Gastrocnemius medialis (tissue), 4 donors: Measurements from ENCODE around the gene ABHD15. TPM values are rescaled to one million over a fixed set of nuclear protein-coding genes. Genes with fewer than 3 reads are reported as not detected.
A peak's percentile ranks its signal among the peaks of the same experiment; 100 is the strongest.

Experiments used
- ATAC-seq, 2 donors: fragments of 150-250 bp; one replicate each; pipeline ENCODE4 v1.9.1; 2016
- DNase-seq, 2 donors: peaks; one replicate each; pipeline ENCODE4 v3.0.0-alpha.2; 2019
- H3K27ac ChIP-seq, 4 donors: fragments of 200-600 bp; sonication (generic); 1 replicate in 1 of 4; 2 replicates in 3 of 4; pipeline ENCODE4 v1.5.1; 2016 to 2018; ENCODE audit warnings: mild to moderate bottlenecking in 2 of 4, moderate library complexity in 1 of 4
- H3K27me3 ChIP-seq, 3 donors: fragments of 200-600 bp; sonication (generic) in 2 of 3; 1 replicate in 1 of 3; 2 replicates in 2 of 3; pipeline versions ENCODE4 v1.5.1 to v1.6.0; 2016 to 2019; ENCODE audit warnings: mild to moderate bottlenecking in 1 of 3, moderate library complexity in 1 of 3
- H3K36me3 ChIP-seq, 2 donors: fragments of 200-600 bp; sonication (generic) in 1 of 2; one replicate each; pipeline ENCODE4 v1.5.1; 2017 to 2018
- H3K4me1 ChIP-seq, 2 donors: fragments of 200-600 bp; sonication (generic) in 1 of 2; one replicate each; pipeline ENCODE4 v1.5.1; 2016 to 2017; ENCODE audit warnings: mild to moderate bottlenecking in 2 of 2
- H3K4me3 ChIP-seq, 4 donors: fragments of 200-600 bp; sonication (generic) in 3 of 4; 1 replicate in 1 of 4; 2 replicates in 3 of 4; pipeline ENCODE4 v1.5.1; 2016 to 2019; ENCODE audit warnings: mild to moderate bottlenecking in 2 of 4
- H3K9me3 ChIP-seq, 3 donors: fragments of 200-600 bp; sonication (generic) in 2 of 3; 1 replicate in 1 of 3; 2 replicates in 2 of 3; pipeline ENCODE4 v1.5.1; 2016 to 2019
- CTCF ChIP-seq, 5 experiments: fragments of 450-650 bp in 3 of 5; fragments of 200-600 bp in 2 of 5; sonication (generic) in 2 of 5; IDR thresholded peaks in 4 of 5; conservative IDR thresholded peaks in 1 of 5; 1 replicate in 4 of 5; 2 replicates in 1 of 5; pipeline ENCODE4 v1.5.1; 2016 to 2019; ENCODE audit warnings: antibody characterized with exemption in 5 of 5, mild to moderate bottlenecking in 3 of 5, moderate library complexity in 3 of 5
- POLR2A ChIP-seq, 2 donors: fragments of 450-650 bp; IDR thresholded peaks; one replicate each; pipeline ENCODE4 v1.6.1; 2017; ENCODE audit warnings: antibody characterized with exemption in 2 of 2, mild to moderate bottlenecking in 2 of 2, moderate library complexity in 2 of 2
- in situ Hi-C, 4 donors: fragments of 200-750 bp; cut with MboI; loops; one replicate each; pipeline versions ENCODE4 v1.15.0 to v1.8.0; 2017; ENCODE audit warnings: low sequenced_read_pairs in 4 of 4
- intact Hi-C: fragments of 100-400 bp; cut with DNase I; formaldehyde crosslinking; loops from one replicate; pipeline ENCODE4 v1.15.1; 2023; ENCODE audit warnings: low total_unique reads
- total RNA-seq, 4 donors: library from RNA; depleted of rRNA; stranded (reverse); fragments of >200 nt; gene quantifications; one replicate each; pipeline versions ENCODE4 v1.1.0 to v1.2.3, GENCODE V29; 2016

ABHD15 gene
- total RNA-seq, 4 donors from 2014 or later, result 2.6 to 5.7 (median 5.0) TPM

- TF ChIP-seq CTCF (IDR thresholded peaks at IDR 0.05 in 4 of 5, conservative IDR thresholded peaks at IDR 0.05 in 1 of 5) (no peak), POLR2A (IDR thresholded peaks at IDR 0.05) (no peak)
- in situ Hi-C loops (loop anchor here in 1 of 4 donors (25.0 kb wide), 1 partner anchor 350 kb away; the partner anchor contains the start of genes EFCAB5 and SSH2), intact Hi-C loops (loop anchor here (10.0 kb wide), 1 partner anchor 438 kb away; no protein-coding TSS in a partner anchor)
- Histone ChIP-seq H3K9me3 (no peaks in the 10 kb centered on the region), H3K27me3 (no peaks in the 10 kb centered on the region), H3K4me3 (peak overlapping the region in 3 of 4 donors; percentile 4 to 82 (median 5)), H3K36me3 (peaks cover 0 to 11% of the 10 kb centered on the region in 2 donors), H3K4me1 (peaks cover 73 to 78% of the 10 kb centered on the region in 2 donors), H3K27ac (peak overlapping the region; percentile 72 to 90 (median 86))
- DNase-seq (no peak), ATAC-seq (no peak)
Measured at GRCh38 chr17:29586676-29587469, 20.0 kb upstream of the ABHD15 start.

- H3K27me3 ChIP-seq, result no peaks in the 10 kb centered on the region
- H3K9me3 ChIP-seq, result no peaks in the 10 kb centered on the region
- no peak for ATAC-seq
- DNase-seq, result no peak
- peak overlapping the region; percentile 72 to 90 (median 86) for H3K27ac ChIP-seq
- H3K4me1 ChIP-seq, result peaks cover 57 to 62% of the 10 kb centered on the region in 2 donors
- in situ Hi-C loops, result loop anchor here in 1 of 4 donors (25.0 kb wide), 1 partner anchor 352 kb away; the partner anchor contains the start of genes EFCAB5 and SSH2
- peaks cover 0 to 20% of the 10 kb centered on the region in 2 donors for H3K36me3 ChIP-seq
- H3K4me3 ChIP-seq, result peak overlapping the region; percentile 37 to 82 (median 41)
- intact Hi-C loops, result loop anchor here (10.0 kb wide), 1 partner anchor 440 kb away; no protein-coding TSS in a partner anchor
- peak; percentile 39 to 61 for TF ChIP-seq POLR2A (IDR thresholded peaks at IDR 0.05)
- TF ChIP-seq CTCF (IDR thresholded peaks at IDR 0.05 in 4 of 5, conservative IDR thresholded peaks at IDR 0.05 in 1 of 5), result peak in 1 of 5 experiments; percentile 9
Measured at GRCh38 chr17:29585080-29585751, 18.4 kb upstream of the ABHD15 start.

- H3K27me3 ChIP-seq, result no peaks in the 10 kb centered on the region
- TF ChIP-seq CTCF (IDR thresholded peaks at IDR 0.05 in 4 of 5, conservative IDR thresholded peaks at IDR 0.05 in 1 of 5), result no peak
- no peak for TF ChIP-seq POLR2A (IDR thresholded peaks at IDR 0.05)
- peaks cover 52 to 57% of the 10 kb centered on the region in 2 donors for H3K4me1 ChIP-seq
- no peak for DNase-seq
- in situ Hi-C loops, result loop anchor here in 1 of 4 donors (25.0 kb wide), 1 partner anchor 353 kb away; the partner anchor contains the start of genes EFCAB5 and SSH2
- peaks cover 0 to 27% of the 10 kb centered on the region in 2 donors for H3K36me3 ChIP-seq
- H3K9me3 ChIP-seq, result no peaks in the 10 kb centered on the region
- ATAC-seq, result peak in 1 of 2 donors; percentile 5
- peak overlapping the region in 3 of 4 donors; percentile 39 to 82 (median 43) for H3K4me3 ChIP-seq
- peak overlapping the region; percentile 72 to 90 (median 86) for H3K27ac ChIP-seq
- intact Hi-C loops, result loop anchor here (10.0 kb wide), 1 partner anchor 440 kb away; no protein-coding TSS in a partner anchor
Measured at GRCh38 chr17:29584452-29585079, 17.7 kb upstream of the ABHD15 start.
